HG03108 (cell line): ENCODE data around the gene CCL4.
"Not testable (repeated sequence)": the region's sequence is repeated elsewhere in the genome, so short reads cannot be mapped to it uniquely, and the experiment has no call there.

ENCODE experiments used
- ATAC-seq: cut with Tn5 transposase; IDR thresholded peaks from one replicate; pipeline ENCODE4 v1.9.1; 2021; ENCODE audit warnings: moderate library complexity; ENCODE audit not compliant: unreplicated experiment

Gene CCL4

GRCh38 chr17:36087897-36088572 lies 15.6 kb upstream of the CCL4 start:
- ATAC-seq: not testable (repeated sequence)

- no peak for ATAC-seq
These were observed 14.8 kb upstream of the CCL4 start for GRCh38 chr17:36088670-36089338.

- ATAC-seq: no peak
These were observed 14.2 kb upstream of the CCL4 start for GRCh38 chr17:36089339-36089865.

- peak; percentile 66 for ATAC-seq
These were observed 13.5 kb upstream of the CCL4 start, which contains the start of gene CCL3 for GRCh38 chr17:36089888-36090836. TSS of gene CCL3 (minus strand) at chr17:36090143. CDS start at chr17:36090058, 85 bp downstream.

- ATAC-seq: no peak
These were observed 11.4 kb upstream of the CCL4 start for GRCh38 chr17:36092230-36092629.

- ATAC-seq: not testable (repeated sequence)
These were observed 10.9 kb upstream of the CCL4 start for GRCh38 chr17:36092715-36093114.

GRCh38 chr17:36094232-36094631 lies 9.4 kb upstream of the CCL4 start:
- no peak for ATAC-seq

GRCh38 chr17:36094746-36095145 lies 8.9 kb upstream of the CCL4 start:
- no peak for ATAC-seq

- ATAC-seq: no peak
These were observed 7.6 kb upstream of the CCL4 start for GRCh38 chr17:36095992-36096391.

GRCh38 chr17:36099004-36099403 lies 4.6 kb upstream of the CCL4 start:
- not testable (repeated sequence) for ATAC-seq

- not testable (repeated sequence) for ATAC-seq
These were observed 619 bp downstream of the CCL4 start for GRCh38 chr17:36104246-36104645.

GRCh38 chr17:36104701-36105181 lies 1.1 kb downstream of the CCL4 start:
- ATAC-seq: no peak

- no peak for ATAC-seq
These were observed 2.3 kb downstream of the CCL4 start for GRCh38 chr17:36105781-36106492.

- no peak for ATAC-seq
These were observed 2.8 kb downstream of the CCL4 start for GRCh38 chr17:36106493-36106835.

GRCh38 chr17:36107660-36108059 lies 4.0 kb downstream of the CCL4 start:
- ATAC-seq: no peak

- ATAC-seq: not testable (repeated sequence)
These were observed 4.6 kb downstream of the CCL4 start for GRCh38 chr17:36108265-36108664.

GRCh38 chr17:36111068-36111490 lies 7.5 kb downstream of the CCL4 start:
- ATAC-seq: no peak

GRCh38 chr17:36112572-36112971 lies 8.9 kb downstream of the CCL4 start:
- no peak for ATAC-seq

- ATAC-seq: not testable (repeated sequence)
These were observed 9.5 kb downstream of the CCL4 start for GRCh38 chr17:36113131-36113530.

GRCh38 chr17:36114971-36115648 lies 11.5 kb downstream of the CCL4 start:
- ATAC-seq: not testable (repeated sequence)
